ENCODE results near the gene LPP.

Gene LPP

DNA sequence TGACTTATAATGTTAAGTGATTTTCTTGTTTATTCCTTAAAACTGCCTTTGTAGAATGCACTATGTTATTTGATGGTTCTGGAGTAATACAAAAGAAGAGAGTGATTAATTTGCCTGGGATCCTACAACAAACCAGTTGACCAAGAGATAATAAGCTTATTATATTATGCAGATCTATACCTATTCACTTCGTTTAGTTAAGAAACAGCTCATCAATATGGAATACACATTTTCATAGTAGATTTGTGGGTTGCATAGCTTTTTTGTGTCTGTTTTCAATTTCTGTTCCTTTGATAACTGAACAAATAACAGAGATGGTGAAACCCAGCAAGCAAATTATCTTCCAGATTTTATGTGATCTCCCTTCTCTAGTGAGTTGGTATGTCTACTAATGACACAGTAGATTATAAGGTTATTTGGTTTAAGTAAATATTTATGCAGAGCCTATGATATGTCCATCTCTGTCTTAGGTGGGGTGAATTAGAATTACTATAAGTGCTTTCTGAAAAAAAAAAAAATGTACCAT, 574.5 kb downstream of the LPP start:
- DNase-seq (ENCODE audit: low read depth in 1 of 2, low spot score in 1 of 2): no peak

GRCh38 chr3:188729422-188729821, 575.5 kb downstream of the LPP start:
- no peak for DNase-seq (ENCODE audit: low read depth in 1 of 2, low spot score in 1 of 2)

GRCh38 chr3:188734395-188734794, 580.4 kb downstream of the LPP start:
- DNase-seq (ENCODE audit: low read depth in 1 of 2, low spot score in 1 of 2): no peak

DNA sequence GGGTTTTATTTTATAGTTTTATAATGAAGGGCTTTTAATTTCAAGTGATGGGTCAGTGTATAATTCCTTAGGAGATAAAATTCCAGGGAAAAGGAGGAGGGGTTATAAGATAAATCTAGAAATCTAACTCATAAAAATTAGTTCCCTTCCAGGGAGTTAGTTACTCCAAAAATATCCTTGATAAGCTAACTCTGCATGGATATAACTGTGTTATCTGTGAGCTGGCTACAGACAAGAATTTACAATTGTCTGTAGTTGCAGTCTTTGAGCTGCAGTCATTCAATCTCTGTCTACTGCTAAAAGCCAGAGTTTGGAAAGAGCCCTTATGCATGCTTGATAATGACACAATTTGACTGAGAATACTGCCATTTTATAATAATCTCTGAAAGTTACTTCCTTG, 585.6 kb downstream of the LPP start:
- DNase-seq (ENCODE audit: low read depth in 1 of 2, low spot score in 1 of 2): no peak

DNA sequence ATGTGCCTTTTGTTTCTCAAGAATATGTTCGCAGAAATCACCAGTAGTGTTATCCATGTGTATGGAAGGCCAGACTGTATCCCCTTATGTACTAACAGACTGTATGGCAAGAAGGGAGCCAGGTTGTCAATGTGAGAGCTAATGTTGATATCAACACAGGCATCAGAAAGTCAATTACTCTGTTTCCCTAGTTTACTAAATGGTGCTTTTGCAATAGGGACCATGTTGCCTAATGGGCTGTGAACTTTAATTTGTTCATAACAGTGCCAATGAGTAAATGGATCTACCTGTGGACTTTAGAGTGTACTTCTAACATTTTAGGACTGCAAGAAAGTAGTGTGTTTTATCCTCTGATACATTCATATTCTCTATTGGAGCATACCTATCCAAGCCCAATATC, 586.1 kb downstream of the LPP start:
- no peak for DNase-seq (ENCODE audit: low read depth in 1 of 2, low spot score in 1 of 2)

- DNase-seq (ENCODE audit: low read depth in 1 of 2, low spot score in 1 of 2): no peak
Measured at GRCh38 chr3:188742755-188743550, 589.0 kb downstream of the LPP start.

GRCh38 chr3:188744166-188744565, 590.2 kb downstream of the LPP start:
- no peak for DNase-seq (ENCODE audit: low read depth in 1 of 2, low spot score in 1 of 2)

GRCh38 chr3:188745031-188745430, 591.1 kb downstream of the LPP start:
- no peak for DNase-seq (ENCODE audit: low read depth in 1 of 2, low spot score in 1 of 2)

DNA sequence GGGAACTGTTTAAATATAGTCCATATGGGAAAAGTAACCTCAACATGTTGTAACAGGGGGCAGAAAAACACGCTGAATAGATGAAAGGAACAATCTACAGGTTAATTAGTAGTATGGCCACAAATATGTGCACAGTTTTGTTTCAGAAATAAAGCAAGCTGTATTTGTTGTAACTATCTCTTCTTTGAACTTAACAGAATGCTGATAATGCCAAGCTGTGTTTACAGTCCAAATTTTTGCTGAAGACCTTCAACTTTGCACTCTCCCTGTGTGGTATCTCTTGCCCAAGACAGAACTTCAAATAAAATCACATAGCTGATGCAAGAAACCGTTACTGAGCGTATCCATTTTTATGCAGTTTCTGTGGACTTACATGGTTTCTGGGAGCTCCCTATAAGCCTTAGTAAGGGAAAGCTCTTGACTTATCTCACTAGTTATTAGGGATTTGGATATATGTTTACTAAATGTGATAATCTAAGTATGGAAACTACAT, 592.4 kb downstream of the LPP start:
- DNase-seq (ENCODE audit: low read depth in 1 of 2, low spot score in 1 of 2): no peak

DNA sequence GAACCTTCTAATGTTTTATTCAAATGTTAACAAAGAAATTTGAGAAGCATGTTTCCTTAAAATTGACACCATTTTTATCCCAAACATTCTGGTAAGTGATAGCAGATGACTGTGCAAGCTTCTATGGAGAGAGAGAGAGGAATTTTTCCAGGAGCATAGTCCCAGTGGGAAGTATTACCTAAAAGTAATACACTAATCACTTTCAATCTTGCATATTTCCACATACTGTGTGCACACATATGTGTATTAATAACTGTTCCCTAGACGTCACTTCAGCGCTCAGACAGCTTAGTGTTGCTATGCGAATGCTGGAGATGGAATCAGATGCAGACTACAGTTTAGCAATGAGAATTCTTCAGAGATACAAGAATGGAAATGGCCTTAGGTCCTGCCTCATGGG, 593.5 kb downstream of the LPP start:
- DNase-seq (ENCODE audit: low read depth in 1 of 2, low spot score in 1 of 2): no peak

- peak in 1 of 2 donors; percentile 11 for DNase-seq (ENCODE audit: low read depth in 1 of 2, low spot score in 1 of 2)
Measured at GRCh38 chr3:188749010-188749617, 595.2 kb downstream of the LPP start.

DNA sequence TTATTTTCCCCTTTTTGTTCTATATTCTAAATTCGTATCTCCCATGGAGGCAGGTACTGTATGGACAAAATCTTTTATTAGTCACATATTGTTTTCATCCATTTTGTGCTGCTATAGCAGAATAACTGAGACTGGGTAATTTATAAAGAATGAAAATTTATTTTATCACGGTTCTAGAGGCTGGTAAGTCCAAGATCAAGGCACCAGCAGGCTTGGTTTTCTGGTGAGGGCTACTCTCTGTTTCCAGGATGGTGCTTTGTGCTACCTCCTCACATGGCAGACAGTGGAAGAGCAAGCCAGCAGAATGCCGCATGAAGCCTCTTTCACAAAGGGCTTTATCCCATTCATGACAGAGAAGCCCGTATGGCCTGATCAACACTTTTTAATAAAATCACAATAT, 595.9 kb downstream of the LPP start:
- DNase-seq (ENCODE audit: low read depth in 1 of 2, low spot score in 1 of 2): no peak

DNA sequence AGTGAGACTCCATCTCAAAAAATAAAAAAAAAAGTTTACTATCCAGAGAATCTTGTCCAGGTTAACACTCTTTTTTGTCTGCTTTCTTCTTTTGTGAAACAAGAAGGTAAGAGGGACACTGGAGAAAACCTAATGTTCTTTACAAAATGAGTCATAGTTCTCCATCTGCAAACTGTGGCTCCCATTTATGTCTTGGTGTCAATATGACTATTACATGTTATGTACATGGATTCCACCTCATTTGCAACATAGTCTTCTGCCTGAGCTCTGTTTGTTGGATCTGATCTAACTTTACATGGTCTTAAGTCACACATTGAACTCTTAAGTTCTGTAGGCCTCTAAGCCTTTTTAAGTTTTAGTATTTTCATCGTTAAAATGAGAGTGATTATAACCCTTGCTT, 596.7 kb downstream of the LPP start:
- no peak for DNase-seq (ENCODE audit: low read depth in 1 of 2, low spot score in 1 of 2)

DNA sequence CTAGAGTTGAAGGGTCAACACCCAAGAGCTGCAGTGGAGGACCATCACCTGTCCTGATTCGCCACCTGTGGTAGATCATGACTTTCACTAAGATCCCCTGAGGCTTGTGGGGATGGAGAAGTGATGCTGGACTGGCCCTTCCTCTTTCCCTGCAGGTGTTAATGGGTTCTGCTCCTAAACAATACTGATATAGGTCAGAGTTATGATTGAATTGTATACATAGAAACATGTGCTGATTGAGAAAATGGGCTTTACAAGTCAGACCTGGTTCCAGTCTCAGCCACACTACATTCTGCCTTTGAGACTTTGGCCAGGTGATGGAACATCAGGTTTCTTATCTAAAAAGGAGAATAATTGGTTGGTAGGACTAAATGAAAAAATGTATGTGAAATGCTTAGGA, 598.9 kb downstream of the LPP start:
- no peak for DNase-seq (ENCODE audit: low read depth in 1 of 2, low spot score in 1 of 2)

- DNase-seq (ENCODE audit: low read depth in 1 of 2, low spot score in 1 of 2): no peak
Measured at GRCh38 chr3:188754267-188754666, 600.3 kb downstream of the LPP start.

GRCh38 chr3:188756241-188756640, 602.3 kb downstream of the LPP start:
- no peak for DNase-seq (ENCODE audit: low read depth in 1 of 2, low spot score in 1 of 2)

GRCh38 chr3:188759336-188760005, 605.5 kb downstream of the LPP start:
- no peak for DNase-seq (ENCODE audit: low read depth in 1 of 2, low spot score in 1 of 2)

DNA sequence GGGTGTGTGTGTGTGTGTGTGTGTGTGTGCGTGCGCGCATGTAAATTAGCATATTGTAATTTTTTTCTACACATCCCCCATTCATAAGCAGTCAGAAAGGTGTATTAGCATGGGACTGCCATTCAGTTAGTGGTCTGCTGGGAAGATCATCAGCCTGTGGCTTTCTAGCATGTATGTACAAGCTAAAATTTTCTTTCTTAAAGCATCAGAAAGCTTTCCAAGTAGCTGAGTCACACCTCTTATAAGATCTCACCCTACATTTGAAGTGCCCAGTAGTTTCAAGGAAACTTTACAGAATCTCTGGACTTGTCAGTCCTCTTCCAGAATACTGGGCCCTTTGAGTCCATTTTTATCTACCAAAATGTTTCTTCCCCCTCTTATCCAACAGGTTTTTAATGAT, 606.5 kb downstream of the LPP start:
- DNase-seq (ENCODE audit: low read depth in 1 of 2, low spot score in 1 of 2): no peak

DNA sequence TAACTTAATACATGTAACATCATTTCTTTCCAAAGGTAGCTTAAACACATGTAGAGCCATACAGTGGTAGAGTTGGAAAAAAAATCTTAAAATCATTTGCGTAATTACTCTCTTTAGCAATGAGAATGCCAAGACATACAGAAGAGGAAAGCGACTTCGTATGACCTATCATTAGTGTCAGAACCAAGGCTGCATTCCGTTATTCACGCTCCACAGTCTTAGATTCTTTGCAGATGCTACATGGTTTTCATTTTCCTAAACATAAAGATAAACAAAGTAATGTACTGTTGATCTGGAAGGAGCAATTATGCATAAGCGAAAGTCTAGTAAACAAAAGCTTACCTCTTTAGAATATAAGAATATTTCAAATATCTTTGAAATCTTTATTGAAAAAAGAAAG, 607.5 kb downstream of the LPP start:
- DNase-seq (ENCODE audit: low read depth in 1 of 2, low spot score in 1 of 2): no peak

DNA sequence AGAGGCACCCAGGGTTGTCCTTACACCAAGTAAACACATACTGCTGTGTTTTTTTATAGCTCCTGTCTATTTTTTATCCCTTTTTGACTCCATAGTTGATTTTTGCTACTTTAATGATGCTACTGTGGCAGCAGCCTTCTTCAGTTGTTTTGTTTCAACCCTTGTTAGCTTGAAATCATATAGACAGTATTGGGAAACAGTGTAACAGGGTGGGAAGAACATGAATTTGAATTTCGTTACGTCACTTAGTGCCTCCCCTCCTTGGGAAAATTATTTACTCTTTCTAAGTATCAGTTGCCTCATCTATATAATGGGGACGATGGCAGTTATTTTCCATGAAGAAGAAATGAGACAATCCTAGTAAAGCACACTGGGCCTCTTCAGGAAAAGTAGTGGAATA, 608.0 kb downstream of the LPP start:
- no peak for DNase-seq (ENCODE audit: low read depth in 1 of 2, low spot score in 1 of 2)

DNA sequence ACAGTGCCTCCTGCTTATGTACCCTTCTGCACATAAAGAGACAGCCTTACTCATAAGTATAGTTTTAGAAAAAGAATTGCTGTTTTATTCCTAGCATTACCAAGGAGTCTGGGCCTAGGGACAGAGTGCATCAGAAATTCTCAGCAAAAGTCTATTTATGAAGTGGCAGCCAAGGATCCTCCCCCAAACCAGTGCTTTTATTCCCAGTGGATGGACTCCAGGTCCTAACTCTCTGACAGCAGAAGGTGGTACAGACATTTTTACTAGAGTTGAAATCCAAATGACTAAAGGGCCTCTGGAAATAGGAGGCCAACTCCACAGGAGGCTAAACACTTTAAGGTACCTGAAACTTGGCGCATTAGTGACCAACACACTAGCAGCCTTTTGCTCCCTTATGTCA, 610.7 kb downstream of the LPP start:
- DNase-seq (ENCODE audit: low read depth in 1 of 2, low spot score in 1 of 2): no peak

DNA sequence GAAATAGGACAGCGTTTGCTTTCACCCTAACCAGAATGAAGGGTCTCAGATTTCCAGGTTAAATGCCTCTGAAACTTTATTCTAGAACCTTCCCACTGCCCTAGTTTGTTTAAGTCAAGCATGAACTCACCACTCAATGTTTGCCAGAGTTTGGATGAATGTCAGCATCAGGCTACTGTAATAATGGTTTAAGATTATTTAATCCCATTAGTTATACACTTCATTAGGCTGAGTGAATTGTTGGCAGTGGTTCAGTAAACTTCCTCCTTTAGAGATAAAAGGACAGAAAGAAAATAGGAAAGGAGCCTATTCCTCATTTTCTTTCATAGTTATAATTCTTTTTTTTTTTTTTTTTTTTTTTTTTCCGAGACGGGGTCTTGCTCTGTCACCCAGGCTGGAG, 615.9 kb downstream of the LPP start:
- DNase-seq (ENCODE audit: low read depth in 1 of 2, low spot score in 1 of 2): no peak

All from stimulated activated CD4-positive, alpha-beta T cell treated with anti-CD3 and anti-CD28 coated beads, Interleukin-15, amount 100 ng/mL, for 1 hour (primary cell).